Measurements from ENCODE around the gene SMCP.

Gene SMCP

DNA sequence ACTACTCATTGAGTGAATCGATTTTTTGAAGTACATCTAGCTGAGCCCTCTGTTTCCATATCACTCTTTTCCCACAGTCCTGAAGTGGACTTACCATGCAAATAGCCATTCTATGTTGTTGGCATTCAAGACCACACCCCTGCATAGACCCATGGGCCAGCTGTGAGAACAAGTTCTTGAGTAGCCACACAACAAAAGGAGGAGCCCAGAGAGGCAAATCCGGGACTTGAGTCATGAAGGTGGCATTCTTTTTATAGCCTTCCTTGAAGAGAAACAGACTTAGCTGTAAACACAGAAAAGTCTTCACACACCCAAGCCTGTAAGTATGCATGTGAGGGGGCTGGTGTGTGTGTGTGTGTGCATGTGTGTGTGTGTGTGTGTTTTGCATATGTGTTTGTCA, 55.1 kb downstream of the SMCP start:
- no peaks in the 10 kb centered on the region; the same call in 1 of the 2 replicates for H3K27me3 ChIP-seq (ENCODE audit: control insufficient read depth, low read length)
- H3K36me3 ChIP-seq (ENCODE audit: control insufficient read depth, low read length) = no peaks in the 10 kb centered on the region
- H4K20me1 ChIP-seq (ENCODE audit: control insufficient read depth, insufficient read depth, low read depth, low read length) = no peaks in the 10 kb centered on the region
- no peaks in the 10 kb centered on the region for H3K9me3 ChIP-seq (ENCODE audit: control insufficient read depth, insufficient read depth, low read length)
- no peaks in the 10 kb centered on the region for H3K79me2 ChIP-seq (ENCODE audit: control insufficient read depth, low read length)
- no peaks in the 10 kb centered on the region for H3F3A ChIP-seq (ENCODE audit: control insufficient read depth, insufficient read depth)
- H3K4me1 ChIP-seq (ENCODE audit: control insufficient read depth, low read length) = no peaks in the 10 kb centered on the region
- no peak overlapping the region for H3K4me3 ChIP-seq (ENCODE audit: low read length)
- H3K9me2 ChIP-seq (replicated peaks; ENCODE audit: control insufficient read depth, low read length) = no peaks in the 10 kb centered on the region
- TF ChIP-seq EZH2phosphoT487 (IDR thresholded peaks at IDR 0.05; ENCODE audit: borderline replicate concordance, low read length) = no peak
- TF ChIP-seq, protein P1, sequence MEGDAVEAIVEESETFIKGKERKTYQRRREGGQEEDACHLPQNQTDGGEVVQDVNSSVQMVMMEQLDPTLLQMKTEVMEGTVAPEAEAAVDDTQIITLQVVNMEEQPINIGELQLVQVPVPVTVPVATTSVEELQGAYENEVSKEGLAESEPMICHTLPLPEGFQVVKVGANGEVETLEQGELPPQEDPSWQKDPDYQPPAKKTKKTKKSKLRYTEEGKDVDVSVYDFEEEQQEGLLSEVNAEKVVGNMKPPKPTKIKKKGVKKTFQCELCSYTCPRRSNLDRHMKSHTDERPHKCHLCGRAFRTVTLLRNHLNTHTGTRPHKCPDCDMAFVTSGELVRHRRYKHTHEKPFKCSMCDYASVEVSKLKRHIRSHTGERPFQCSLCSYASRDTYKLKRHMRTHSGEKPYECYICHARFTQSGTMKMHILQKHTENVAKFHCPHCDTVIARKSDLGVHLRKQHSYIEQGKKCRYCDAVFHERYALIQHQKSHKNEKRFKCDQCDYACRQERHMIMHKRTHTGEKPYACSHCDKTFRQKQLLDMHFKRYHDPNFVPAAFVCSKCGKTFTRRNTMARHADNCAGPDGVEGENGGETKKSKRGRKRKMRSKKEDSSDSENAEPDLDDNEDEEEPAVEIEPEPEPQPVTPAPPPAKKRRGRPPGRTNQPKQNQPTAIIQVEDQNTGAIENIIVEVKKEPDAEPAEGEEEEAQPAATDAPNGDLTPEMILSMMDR (IDR thresholded peaks at IDR 0.05; ENCODE audit: low read depth, low read length, poor library complexity, severe bottlenecking) = no peak
- no peak overlapping the region for H3K4me2 ChIP-seq (ENCODE audit: low read length)
- H3K27ac ChIP-seq (ENCODE audit: low read depth, low read length) = no peak overlapping the region

Data from DOHH2 (cell line).